ENCODE data around the gene ZNF525. TPM values are rescaled to one million over a fixed set of nuclear protein-coding genes. Genes with fewer than 3 reads are reported as not detected.

Gene ZNF525
- total RNA-seq, 1 donor from 2014 or later, result 19.7 TPM

Other genes starting within 250 kb of the ZNF525 start
- gene ZNF415, start 232.8 kb upstream of the ZNF525 start, total RNA-seq (ENCODE audit: low replicate concordance), result 15.5 and 15.6 TPM in 2 replicates
- gene ZNF347, start 206.7 kb upstream of the ZNF525 start, total RNA-seq (ENCODE audit: low replicate concordance), result 14.6 and 15.8 TPM in 2 replicates
- 5.0 and 7.2 TPM in 2 replicates for gene ZNF665, start 172.3 kb upstream of the ZNF525 start, total RNA-seq (ENCODE audit: low replicate concordance)
- gene ZNF677, start 110.8 kb upstream of the ZNF525 start, total RNA-seq (ENCODE audit: low replicate concordance), result 47.1 and 47.9 TPM in 2 replicates
- not detected in 2 replicates for gene VN1R2, start 107.4 kb upstream of the ZNF525 start, total RNA-seq (ENCODE audit: low replicate concordance)
- not detected in 2 replicates for gene VN1R4, start 98.0 kb upstream of the ZNF525 start, total RNA-seq (ENCODE audit: low replicate concordance)
- gene ZNF845, start 32.0 kb upstream of the ZNF525 start, total RNA-seq (ENCODE audit: low replicate concordance), result 9.3 and 12.0 TPM in 2 replicates
- 14.5 and 20.0 TPM in 2 replicates for gene ZNF765, start 29.4 kb downstream of the ZNF525 start, total RNA-seq (ENCODE audit: low replicate concordance)
- gene ZNF761, start 66.3 kb downstream of the ZNF525 start, total RNA-seq (ENCODE audit: low replicate concordance), result 15.3 and 18.0 TPM in 2 replicates
- gene ZNF813, start 102.0 kb downstream of the ZNF525 start, total RNA-seq (ENCODE audit: low replicate concordance), result 7.6 and 10.6 TPM in 2 replicates
- 13.7 and 25.7 TPM in 2 replicates for gene ZNF331, start 172.4 kb downstream of the ZNF525 start, total RNA-seq (ENCODE audit: low replicate concordance)

All from type B pancreatic cell (in vitro differentiated cells).